AG04450 (cell line): ENCODE data around the gene ABCA3. TPM values are rescaled to one million over a fixed set of nuclear protein-coding genes. Genes with fewer than 3 reads are reported as not detected.
"Not testable (repeated sequence)": the region's sequence is repeated elsewhere in the genome, so short reads cannot be mapped to it uniquely, and the experiment has no call there.

Experiments
- CTCF ChIA-PET: fragments of 300-600, 350-600 bp; formaldehyde crosslinking; extraction: SDS; loops from one replicate; lab custom pipeline; 2022; ENCODE audit warnings: antibody characterized with exemption, inconsistent platforms; lab: Charles Lee
- POLR2A ChIA-PET: fragments of 350-600 bp; formaldehyde crosslinking; extraction: SDS; loops from one replicate; lab custom pipeline; 2021; ENCODE audit warnings: antibody characterized with exemption, inconsistent platforms; lab: Yijun Ruan, JAX
- DNase-seq: peaks from one replicate; pipeline ENCODE4 v3.0.0-alpha.2; 2011; ENCODE audit warnings: low read depth, low spot score
- H3K27ac ChIP-seq: one replicate; pipeline ENCODE4 v1.5.1; 2012; ENCODE audit warnings: low read depth, low read length, control low read depth
- H3K27me3 ChIP-seq: one replicate; pipeline ENCODE4 v1.6.0; 2012; ENCODE audit warnings: low read length; ENCODE audit not compliant: control insufficient read depth, insufficient read depth
- H3K4me3 ChIP-seq: 2 replicates; pipeline ENCODE4 v1.5.1; 2011; ENCODE audit warnings: mild to moderate bottlenecking, low read depth, low read length, control low read depth
- H3K9me3 ChIP-seq: 2 replicates; pipeline ENCODE4 v1.5.1; 2012; ENCODE audit warnings: low read length; ENCODE audit not compliant: control insufficient read depth, insufficient read depth
- polyA plus RNA-seq: library from polyadenylated mRNA; depleted of rRNA; stranded (reverse); fragments of >200 nt; gene quantifications from 2 replicates; pipeline ENCODE4 v1.2.3, GENCODE V29; 2011
- TF ChIP-seq, protein P1 (sequence below): IDR thresholded peaks from 2 replicates; pipeline ENCODE4 v1.5.1; 2011; ENCODE audit warnings: low read depth, low read length, control low read depth, inconsistent platforms

Gene ABCA3
- polyA plus RNA-seq, 1 experiment: 0.06 TPM

DNA sequence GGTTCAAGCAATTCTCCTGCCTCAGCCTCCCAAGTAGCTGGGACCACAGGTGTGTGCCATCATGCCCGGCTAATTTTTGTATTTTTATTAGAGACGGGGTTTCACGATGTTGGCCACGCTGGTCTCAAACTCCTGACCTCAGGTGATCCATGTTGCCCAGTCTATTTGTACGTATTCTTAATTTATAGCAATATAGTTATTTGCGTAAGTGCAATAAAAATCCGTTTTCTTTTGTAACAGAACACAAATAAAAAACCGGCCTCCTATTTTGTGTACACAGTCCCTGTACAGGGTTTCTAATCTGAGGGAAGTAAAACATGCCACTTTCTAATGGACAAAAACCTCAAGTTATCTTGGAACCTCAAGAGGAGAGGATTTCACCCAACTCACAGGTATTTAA lies 80.3 kb downstream of the ABCA3 start:
- TF ChIP-seq, protein P1, sequence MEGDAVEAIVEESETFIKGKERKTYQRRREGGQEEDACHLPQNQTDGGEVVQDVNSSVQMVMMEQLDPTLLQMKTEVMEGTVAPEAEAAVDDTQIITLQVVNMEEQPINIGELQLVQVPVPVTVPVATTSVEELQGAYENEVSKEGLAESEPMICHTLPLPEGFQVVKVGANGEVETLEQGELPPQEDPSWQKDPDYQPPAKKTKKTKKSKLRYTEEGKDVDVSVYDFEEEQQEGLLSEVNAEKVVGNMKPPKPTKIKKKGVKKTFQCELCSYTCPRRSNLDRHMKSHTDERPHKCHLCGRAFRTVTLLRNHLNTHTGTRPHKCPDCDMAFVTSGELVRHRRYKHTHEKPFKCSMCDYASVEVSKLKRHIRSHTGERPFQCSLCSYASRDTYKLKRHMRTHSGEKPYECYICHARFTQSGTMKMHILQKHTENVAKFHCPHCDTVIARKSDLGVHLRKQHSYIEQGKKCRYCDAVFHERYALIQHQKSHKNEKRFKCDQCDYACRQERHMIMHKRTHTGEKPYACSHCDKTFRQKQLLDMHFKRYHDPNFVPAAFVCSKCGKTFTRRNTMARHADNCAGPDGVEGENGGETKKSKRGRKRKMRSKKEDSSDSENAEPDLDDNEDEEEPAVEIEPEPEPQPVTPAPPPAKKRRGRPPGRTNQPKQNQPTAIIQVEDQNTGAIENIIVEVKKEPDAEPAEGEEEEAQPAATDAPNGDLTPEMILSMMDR: no peak
- H3K4me3 ChIP-seq: no peak overlapping the region
- ChIA-PET CTCF (interaction anchor here (0.7 kb wide), 1 partner anchor 504 kb away, joined by 4 read pairs; no protein-coding TSS in a partner anchor), POLR2A (interaction anchor here (1.4 kb wide), 1 partner anchor 9 kb away, joined by 5 read pairs; the partner anchor contains the start of gene ECI1)
- H3K9me3 ChIP-seq: no peaks in the 10 kb centered on the region
- no peak overlapping the region for H3K27ac ChIP-seq
- no peaks in the 10 kb centered on the region for H3K27me3 ChIP-seq
- DNase-seq: no peak

DNA sequence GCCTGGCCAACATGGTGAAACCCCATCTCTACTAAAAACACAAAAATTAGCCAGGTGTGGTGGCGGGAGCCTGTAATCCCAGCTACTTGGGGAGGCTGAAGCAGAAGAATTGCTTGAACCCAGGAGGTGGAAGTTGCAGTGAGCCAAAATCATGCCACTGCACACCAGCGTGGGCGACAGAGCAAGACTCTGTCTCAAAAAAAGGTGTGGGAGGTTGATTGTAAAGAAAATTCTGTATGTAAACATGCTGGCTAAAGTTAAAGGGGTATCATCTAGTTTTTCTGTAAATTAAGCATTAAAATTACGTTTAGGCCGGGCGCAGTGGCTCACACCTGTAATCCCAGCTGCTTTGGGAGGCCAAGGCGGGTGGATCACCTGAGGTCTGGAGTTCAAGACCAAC lies 82.0 kb downstream of the ABCA3 start:
- H3K27me3 ChIP-seq, H3K27ac ChIP-seq, DNase-seq, POLR2A ChIA-PET, H3K9me3 ChIP-seq, H3K4me3 ChIP-seq, CTCF ChIA-PET: not testable (repeated sequence)

DNA sequence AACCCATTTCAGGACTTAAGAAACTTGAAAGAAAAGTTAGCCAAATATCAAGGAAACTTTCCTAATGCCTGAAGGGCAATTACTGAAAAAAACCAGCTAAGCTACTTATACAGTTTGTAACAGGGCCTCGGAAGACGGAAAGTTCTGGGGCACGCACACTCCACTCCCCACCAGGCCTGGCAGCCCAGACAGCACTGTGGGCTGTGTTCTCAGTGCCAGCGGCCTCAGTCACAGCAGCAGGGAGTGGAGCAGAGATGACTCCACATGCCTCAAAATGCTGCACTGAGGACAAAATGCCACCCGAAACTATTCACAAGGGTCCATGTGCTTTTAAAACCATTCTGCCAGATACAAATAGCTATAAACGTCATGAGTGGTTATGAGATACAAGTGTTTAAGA lies 82.8 kb downstream of the ABCA3 start:
- no peaks in the 10 kb centered on the region for H3K27me3 ChIP-seq
- POLR2A ChIA-PET: no interaction called here
- DNase-seq: no peak
- no peaks in the 10 kb centered on the region for H3K9me3 ChIP-seq
- no peak overlapping the region for H3K4me3 ChIP-seq
- TF ChIP-seq, protein P1: no peak
- CTCF ChIA-PET: no interaction called here
- H3K27ac ChIP-seq: no peak overlapping the region

DNA sequence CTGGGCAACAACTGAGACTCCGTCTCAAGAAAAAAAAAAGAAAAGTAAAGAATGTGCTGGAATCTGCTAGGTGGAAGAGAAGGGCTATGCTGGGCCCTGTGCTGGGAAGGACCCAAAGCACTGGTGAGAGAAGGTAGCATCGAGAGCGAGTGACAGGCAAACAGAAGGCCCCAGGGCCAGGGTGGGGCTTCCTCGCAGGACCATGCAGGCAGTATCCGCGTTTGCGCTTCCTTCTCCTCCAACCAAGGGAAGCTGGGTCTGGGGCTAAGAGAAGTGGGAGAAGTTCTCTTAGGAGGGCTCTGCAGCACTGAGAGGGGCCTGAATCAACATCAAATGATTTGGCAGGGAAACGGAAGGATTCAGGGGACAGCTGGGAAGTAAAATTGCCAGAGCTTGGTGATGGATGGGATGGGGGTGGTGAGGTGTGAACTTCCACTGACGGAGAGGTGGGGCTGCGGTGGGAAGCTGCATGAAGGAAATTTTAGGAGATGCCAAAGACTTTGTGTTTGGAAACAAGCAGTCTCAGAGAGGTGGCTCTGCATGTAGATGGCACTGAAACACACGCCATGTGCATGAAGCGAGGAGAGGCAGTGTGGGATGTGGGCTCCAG lies 83.9 kb downstream of the ABCA3 start:
- Histone ChIP-seq H3K27ac (no peak overlapping the region), H3K27me3 (no peaks in the 10 kb centered on the region), H3K4me3 (no peak overlapping the region), H3K9me3 (no peaks in the 10 kb centered on the region; the same call in 1 of the 2 replicates)
- TF ChIP-seq, protein P1: no peak
- no peak for DNase-seq
- ChIA-PET POLR2A (interaction anchor here (1.0 to 1.1 kb wide), 2 partner anchors 12 to 101 kb away, joined by 3 read pairs; partner anchors contain the start of gene TRAF7), CTCF (no interaction called here)

DNA sequence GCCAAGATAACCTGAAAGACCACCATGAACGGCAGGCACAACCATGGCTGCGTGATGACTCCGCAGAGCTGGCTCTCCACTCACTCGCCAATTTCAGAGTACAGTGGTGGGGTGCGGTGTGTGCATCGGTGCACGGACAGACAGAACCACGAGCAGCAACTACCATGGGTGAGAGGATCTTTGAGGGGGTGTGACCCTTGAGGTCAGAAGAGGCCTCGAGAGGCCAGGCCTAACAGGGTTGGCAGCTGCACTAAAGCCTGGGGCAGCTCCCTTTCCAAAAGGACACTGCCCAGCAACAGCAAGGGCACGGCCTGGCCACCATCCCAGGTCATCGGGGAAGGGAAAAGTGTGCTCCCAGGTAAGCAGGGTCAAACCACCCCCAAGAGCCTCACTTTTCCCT lies 87.2 kb downstream of the ABCA3 start:
- DNase-seq: no peak
- Histone ChIP-seq H3K4me3 (no peak overlapping the region), H3K27ac (no peak overlapping the region), H3K27me3 (no peaks in the 10 kb centered on the region), H3K9me3 (no peaks in the 10 kb centered on the region; the same call in 1 of the 2 replicates)
- CTCF ChIA-PET: interaction anchor here (1.6 kb wide), 1 partner anchor 8 kb away, joined by 4 read pairs; no protein-coding TSS in a partner anchor
- POLR2A ChIA-PET: interaction anchor here (0.7 to 1.0 kb wide), 2 partner anchors 10 to 16 kb away, joined by 3 read pairs; no protein-coding TSS in a partner anchor
- TF ChIP-seq, protein P1: no peak
